Measurements from ENCODE around the gene GRK3.

The GRK3 gene

GRCh38 chr22:25680051-25680450 lies 115.6 kb downstream of the GRK3 start:
- Histone ChIP-seq H3K27me3 (ENCODE audit: control insufficient read depth in 3 of 3, insufficient read depth in 3 of 3, low read depth in 1 of 3, low read length in 3 of 3) (no peaks in the 10 kb centered on the region), H2BK120ac (ENCODE audit: low read depth, low read length) (no peak overlapping the region), H3K9me3 (replicated peaks in 1 of 2; ENCODE audit: control insufficient read depth in 2 of 2, insufficient read depth in 1 of 2, low read depth in 1 of 2, low read length in 2 of 2) (peaks cover 0 to 4% of the 10 kb centered on the region in 2 donors), H3K4ac (ENCODE audit: low read length) (no peak overlapping the region), H3K9ac (ENCODE audit: low read depth, low read length, poor library complexity) (no peak overlapping the region), H4K91ac (ENCODE audit: low read depth, low read length, poor library complexity) (no peak overlapping the region), H2AK5ac (ENCODE audit: low read depth, low read length) (no peak overlapping the region), H3K18ac (ENCODE audit: low read length) (no peak overlapping the region), H4K8ac (ENCODE audit: low read depth, low read length) (no peak overlapping the region), H2BK5ac (ENCODE audit: low read length) (no peak overlapping the region), H3K4me2 (ENCODE audit: insufficient read depth, low read length, poor library complexity, severe bottlenecking) (no peak overlapping the region), H3K4me1 (ENCODE audit: control insufficient read depth in 2 of 2, insufficient read depth in 1 of 2, low read depth in 1 of 2, low read length in 2 of 2) (no peaks in the 10 kb centered on the region), H3K36me3 (replicated peaks in 1 of 2; ENCODE audit: control insufficient read depth in 2 of 2, insufficient read depth in 2 of 2, low read length in 2 of 2) (peaks cover 0 to 21% of the 10 kb centered on the region in 2 donors), H3K14ac (ENCODE audit: low read length) (no peak overlapping the region), H3K4me3 (ENCODE audit: low read length in 2 of 2) (no peak overlapping the region), H3K27ac (replicated peaks; ENCODE audit: low read length) (no peak overlapping the region), H2AFZ (ENCODE audit: low read length) (no peak overlapping the region), H3K23ac (ENCODE audit: low read depth, low read length, poor library complexity) (no peak overlapping the region), H3K79me1 (ENCODE audit: low read depth, low read length) (no peaks in the 10 kb centered on the region), H2BK12ac (ENCODE audit: low read length) (no peak overlapping the region), H2BK15ac (ENCODE audit: low read length) (no peak overlapping the region)
- WGBS, 2 donors (ENCODE audit: extremely low coverage in 2 of 2, insufficient read length in 2 of 2, insufficient replicate concordance in 1 of 2), result no CpG with 5 or more reads among the region's 2 CpGs
- DNase-seq (ENCODE audit: low spot score), result no peak

GRCh38 chr22:25680956-25681355 lies 116.5 kb downstream of the GRK3 start:
- Histone ChIP-seq H4K8ac (ENCODE audit: low read depth, low read length) (no peak overlapping the region), H2BK5ac (ENCODE audit: low read length) (no peak overlapping the region), H3K27me3 (ENCODE audit: control insufficient read depth in 3 of 3, insufficient read depth in 3 of 3, low read depth in 1 of 3, low read length in 3 of 3) (no peaks in the 10 kb centered on the region), H3K4me3 (ENCODE audit: low read length in 2 of 2) (no peak overlapping the region), H3K27ac (replicated peaks; ENCODE audit: low read length) (no peak overlapping the region), H2AFZ (ENCODE audit: low read length) (no peak overlapping the region), H3K4me1 (ENCODE audit: control insufficient read depth in 2 of 2, insufficient read depth in 1 of 2, low read depth in 1 of 2, low read length in 2 of 2) (no peaks in the 10 kb centered on the region), H3K9ac (ENCODE audit: low read depth, low read length, poor library complexity) (no peak overlapping the region), H3K79me1 (ENCODE audit: low read depth, low read length) (no peaks in the 10 kb centered on the region), H3K4ac (ENCODE audit: low read length) (no peak overlapping the region), H2AK5ac (ENCODE audit: low read depth, low read length) (no peak overlapping the region), H3K14ac (ENCODE audit: low read length) (no peak overlapping the region), H3K9me3 (replicated peaks in 1 of 2; ENCODE audit: control insufficient read depth in 2 of 2, insufficient read depth in 1 of 2, low read depth in 1 of 2, low read length in 2 of 2) (peaks cover 0 to 4% of the 10 kb centered on the region in 2 donors), H2BK120ac (ENCODE audit: low read depth, low read length) (no peak overlapping the region), H3K18ac (ENCODE audit: low read length) (no peak overlapping the region), H3K23ac (ENCODE audit: low read depth, low read length, poor library complexity) (no peak overlapping the region), H3K36me3 (replicated peaks in 1 of 2; ENCODE audit: control insufficient read depth in 2 of 2, insufficient read depth in 2 of 2, low read length in 2 of 2) (peaks cover 0 to 24% of the 10 kb centered on the region in 2 donors), H3K4me2 (ENCODE audit: insufficient read depth, low read length, poor library complexity, severe bottlenecking) (no peak overlapping the region), H4K91ac (ENCODE audit: low read depth, low read length, poor library complexity) (no peak overlapping the region), H2BK15ac (ENCODE audit: low read length) (no peak overlapping the region), H2BK12ac (ENCODE audit: low read length) (no peak overlapping the region)
- no peak for DNase-seq (ENCODE audit: low spot score)
- no CpG with 5 or more reads among the region's 6 CpGs for WGBS, 2 donors (ENCODE audit: extremely low coverage in 2 of 2, insufficient read length in 2 of 2, insufficient replicate concordance in 1 of 2)

- Histone ChIP-seq H3K4me2 (ENCODE audit: insufficient read depth, low read length, poor library complexity, severe bottlenecking) (no peak overlapping the region), H3K23ac (ENCODE audit: low read depth, low read length, poor library complexity) (no peak overlapping the region), H3K4me3 (ENCODE audit: low read length in 2 of 2) (no peak overlapping the region), H2AFZ (ENCODE audit: low read length) (no peak overlapping the region), H3K79me1 (ENCODE audit: low read depth, low read length) (no peaks in the 10 kb centered on the region), H3K4me1 (ENCODE audit: control insufficient read depth in 2 of 2, insufficient read depth in 1 of 2, low read depth in 1 of 2, low read length in 2 of 2) (no peaks in the 10 kb centered on the region), H3K27ac (replicated peaks; ENCODE audit: low read length) (no peak overlapping the region), H2BK5ac (ENCODE audit: low read length) (no peak overlapping the region), H2BK120ac (ENCODE audit: low read depth, low read length) (no peak overlapping the region), H2BK15ac (ENCODE audit: low read length) (no peak overlapping the region), H2AK5ac (ENCODE audit: low read depth, low read length) (no peak overlapping the region), H3K36me3 (replicated peaks in 1 of 2; ENCODE audit: control insufficient read depth in 2 of 2, insufficient read depth in 2 of 2, low read length in 2 of 2) (peaks cover 0 to 26% of the 10 kb centered on the region in 2 donors), H4K91ac (ENCODE audit: low read depth, low read length, poor library complexity) (no peak overlapping the region), H3K14ac (ENCODE audit: low read length) (no peak overlapping the region), H2BK12ac (ENCODE audit: low read length) (no peak overlapping the region), H3K27me3 (ENCODE audit: control insufficient read depth in 3 of 3, insufficient read depth in 3 of 3, low read depth in 1 of 3, low read length in 3 of 3) (no peaks in the 10 kb centered on the region), H3K9me3 (replicated peaks in 1 of 2; ENCODE audit: control insufficient read depth in 2 of 2, insufficient read depth in 1 of 2, low read depth in 1 of 2, low read length in 2 of 2) (peaks cover 0 to 4% of the 10 kb centered on the region in 2 donors), H3K18ac (ENCODE audit: low read length) (no peak overlapping the region), H4K8ac (ENCODE audit: low read depth, low read length) (no peak overlapping the region), H3K4ac (ENCODE audit: low read length) (no peak overlapping the region), H3K9ac (ENCODE audit: low read depth, low read length, poor library complexity) (no peak overlapping the region)
- WGBS, 2 donors (ENCODE audit: extremely low coverage in 2 of 2, insufficient read length in 2 of 2, insufficient replicate concordance in 1 of 2), result no CpG with 5 or more reads among the region's 3 CpGs
- DNase-seq (ENCODE audit: low spot score), result no peak
These were observed 117.6 kb downstream of the GRK3 start for GRCh38 chr22:25682109-25682508.

GRCh38 chr22:25688627-25689026 lies 124.2 kb downstream of the GRK3 start:
- H3K27me3 ChIP-seq (ENCODE audit: control insufficient read depth in 3 of 3, insufficient read depth in 3 of 3, low read depth in 1 of 3, low read length in 3 of 3), result no peaks in the 10 kb centered on the region
- H2BK15ac ChIP-seq (ENCODE audit: low read length), result no peak overlapping the region
- no peaks in the 10 kb centered on the region for H3K4me1 ChIP-seq (ENCODE audit: control insufficient read depth in 2 of 2, insufficient read depth in 1 of 2, low read depth in 1 of 2, low read length in 2 of 2)
- no peak overlapping the region for H3K14ac ChIP-seq (ENCODE audit: low read length)
- H3K23ac ChIP-seq (ENCODE audit: low read depth, low read length, poor library complexity), result no peak overlapping the region
- no peak overlapping the region for H2BK5ac ChIP-seq (ENCODE audit: low read length)
- H3K9ac ChIP-seq (ENCODE audit: low read depth, low read length, poor library complexity), result no peak overlapping the region
- H2BK120ac ChIP-seq (ENCODE audit: low read depth, low read length), result no peak overlapping the region
- no peak overlapping the region for H4K91ac ChIP-seq (ENCODE audit: low read depth, low read length, poor library complexity)
- H3K9me3 ChIP-seq (replicated peaks in 1 of 2; ENCODE audit: control insufficient read depth in 2 of 2, insufficient read depth in 1 of 2, low read depth in 1 of 2, low read length in 2 of 2), result peaks cover 0 to 4% of the 10 kb centered on the region in 2 donors
- H2AK5ac ChIP-seq (ENCODE audit: low read depth, low read length), result no peak overlapping the region
- no peak overlapping the region for H3K18ac ChIP-seq (ENCODE audit: low read length)
- peaks cover 9 to 59% of the 10 kb centered on the region in 2 donors for H3K36me3 ChIP-seq (replicated peaks in 1 of 2; ENCODE audit: control insufficient read depth in 2 of 2, insufficient read depth in 2 of 2, low read length in 2 of 2)
- peaks cover 2% of the 10 kb centered on the region for H3K79me1 ChIP-seq (ENCODE audit: low read depth, low read length)
- no peak overlapping the region for H2BK12ac ChIP-seq (ENCODE audit: low read length)
- H3K27ac ChIP-seq (replicated peaks; ENCODE audit: low read length), result no peak overlapping the region
- H3K4me3 ChIP-seq (ENCODE audit: low read length in 2 of 2), result no peak overlapping the region
- no peak for DNase-seq (ENCODE audit: low spot score)
- WGBS, 2 donors (ENCODE audit: extremely low coverage in 2 of 2, insufficient read length in 2 of 2, insufficient replicate concordance in 1 of 2), result no CpG with 5 or more reads among the region's 5 CpGs
- H3K4ac ChIP-seq (ENCODE audit: low read length), result no peak overlapping the region
- no peak overlapping the region for H2AFZ ChIP-seq (ENCODE audit: low read length)
- H4K8ac ChIP-seq (ENCODE audit: low read depth, low read length), result no peak overlapping the region
- no peak overlapping the region for H3K4me2 ChIP-seq (ENCODE audit: insufficient read depth, low read length, poor library complexity, severe bottlenecking)

Data from neuronal stem cell (in vitro differentiated cells).